HEK293 (cell line): ENCODE data around the gene PHF19.

ENCODE experiments used
- HOXA7 ChIP-seq: sonication (generic); formaldehyde crosslinking; IDR thresholded peaks from 2 replicates; pipeline ENCODE4 v1.8.1; 2022; ENCODE audit warnings: missing genetic modification reagents, borderline replicate concordance
- RBAK ChIP-seq: fragments of 450-650 bp; formaldehyde crosslinking; IDR thresholded peaks from 2 replicates; pipeline ENCODE4 v1.5.1; 2016; ENCODE audit warnings: missing biosample characterization, missing genetic modification characterization
- ZBTB1 ChIP-seq: fragments of 450-650 bp; formaldehyde crosslinking; IDR thresholded peaks from 2 replicates; pipeline ENCODE4 v1.5.1; 2016; ENCODE audit warnings: missing biosample characterization, missing genetic modification characterization
- ZNF138 ChIP-seq: fragments of 450-650 bp; formaldehyde crosslinking; IDR thresholded peaks from 2 replicates; pipeline ENCODE4 v1.5.1; 2016; ENCODE audit warnings: missing biosample characterization, missing genetic modification characterization, borderline replicate concordance
- ZNF341 ChIP-seq: fragments of 450-650 bp; formaldehyde crosslinking; IDR thresholded peaks from 2 replicates; pipeline ENCODE4; 2016; ENCODE audit warnings: low read depth, missing biosample characterization, missing genetic modification characterization
- ZNF391 ChIP-seq: fragments of 450-650 bp; formaldehyde crosslinking; IDR thresholded peaks from 2 replicates; pipeline ENCODE4 v1.5.1; 2016; ENCODE audit warnings: low read depth, missing biosample characterization, missing genetic modification characterization, borderline replicate concordance
- ZNF501 ChIP-seq: fragments of 450-650 bp; formaldehyde crosslinking; IDR thresholded peaks from 2 replicates; pipeline ENCODE4 v1.5.1; 2016; ENCODE audit warnings: missing biosample characterization, missing genetic modification characterization
- TF ChIP-seq, protein P1 (sequence below): fragments of 450-650 bp; formaldehyde crosslinking; IDR thresholded peaks from 2 replicates; pipeline ENCODE4 v1.5.1; 2016; ENCODE audit warnings: missing biosample characterization, missing genetic modification characterization

DNA sequence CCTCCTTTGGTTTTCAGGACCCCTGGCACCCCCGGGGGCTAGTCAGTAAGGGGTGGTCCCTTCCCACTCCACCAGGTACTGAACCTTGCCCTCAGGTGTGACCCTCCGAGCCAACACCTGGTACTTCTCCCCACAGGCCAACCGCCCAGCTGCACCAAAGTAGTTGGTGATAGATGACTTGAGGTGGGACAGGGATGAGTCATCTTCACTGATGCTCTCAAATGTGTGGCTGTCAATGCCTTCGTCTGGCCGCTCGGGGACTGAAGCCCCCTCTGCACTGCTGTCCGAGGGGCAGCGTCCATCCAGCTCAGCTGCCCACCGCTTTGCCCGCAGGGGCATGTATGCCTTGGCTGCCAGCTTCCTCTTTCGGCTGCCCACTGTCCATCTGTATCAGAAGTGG lies 19.1 kb downstream of the PHF19 start:
- TF ChIP-seq, protein P1, sequence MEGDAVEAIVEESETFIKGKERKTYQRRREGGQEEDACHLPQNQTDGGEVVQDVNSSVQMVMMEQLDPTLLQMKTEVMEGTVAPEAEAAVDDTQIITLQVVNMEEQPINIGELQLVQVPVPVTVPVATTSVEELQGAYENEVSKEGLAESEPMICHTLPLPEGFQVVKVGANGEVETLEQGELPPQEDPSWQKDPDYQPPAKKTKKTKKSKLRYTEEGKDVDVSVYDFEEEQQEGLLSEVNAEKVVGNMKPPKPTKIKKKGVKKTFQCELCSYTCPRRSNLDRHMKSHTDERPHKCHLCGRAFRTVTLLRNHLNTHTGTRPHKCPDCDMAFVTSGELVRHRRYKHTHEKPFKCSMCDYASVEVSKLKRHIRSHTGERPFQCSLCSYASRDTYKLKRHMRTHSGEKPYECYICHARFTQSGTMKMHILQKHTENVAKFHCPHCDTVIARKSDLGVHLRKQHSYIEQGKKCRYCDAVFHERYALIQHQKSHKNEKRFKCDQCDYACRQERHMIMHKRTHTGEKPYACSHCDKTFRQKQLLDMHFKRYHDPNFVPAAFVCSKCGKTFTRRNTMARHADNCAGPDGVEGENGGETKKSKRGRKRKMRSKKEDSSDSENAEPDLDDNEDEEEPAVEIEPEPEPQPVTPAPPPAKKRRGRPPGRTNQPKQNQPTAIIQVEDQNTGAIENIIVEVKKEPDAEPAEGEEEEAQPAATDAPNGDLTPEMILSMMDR (tag by site-specific recombination): no peak
- no peak for TF ChIP-seq ZNF501
- no peak for TF ChIP-seq RBAK (tag by site-specific recombination)
- no peak for TF ChIP-seq ZNF341 (tag by site-specific recombination)
- no peak for TF ChIP-seq ZNF391 (tag by site-specific recombination)
- no peak for TF ChIP-seq HOXA7
- TF ChIP-seq ZNF138 (tag by site-specific recombination): no peak
- TF ChIP-seq ZBTB1 (tag by site-specific recombination): no peak
